Stimulated activated CD8-positive, alpha-beta memory T cell treated with anti-CD3 and anti-CD28 coated beads, Interleukin-7, amount 100 ng/mL, for 1 hour (primary cell): ENCODE results near the gene MRTFB.
"Not testable (repeated sequence)": the region's sequence is repeated elsewhere in the genome, so short reads cannot be mapped to it uniquely, and the experiment has no call there.

Experiments used
- DNase-seq, 2 donors: peaks; one replicate each; pipeline ENCODE4 v3.0.0-alpha.2; 2020; ENCODE audit warnings: low read depth in 2 of 2

The MRTFB gene

DNA sequence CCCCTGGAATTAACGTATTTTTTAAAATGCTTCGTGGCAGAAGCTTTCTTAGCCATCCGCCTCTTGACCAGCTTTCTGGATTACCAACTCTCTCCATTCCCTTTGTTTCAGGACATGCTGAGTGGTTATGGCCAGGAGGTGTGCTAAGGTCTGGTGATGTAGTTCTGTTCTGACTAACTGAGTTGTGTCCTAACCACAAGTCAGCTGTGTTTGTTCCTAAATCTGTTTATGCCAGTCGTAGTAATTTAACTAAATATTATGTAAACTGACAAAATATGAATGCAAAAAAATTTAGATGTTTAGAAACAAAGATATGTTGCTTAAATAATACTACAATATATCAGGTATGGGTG, 61.6 kb downstream of the MRTFB start:
- DNase-seq: no peak

DNA sequence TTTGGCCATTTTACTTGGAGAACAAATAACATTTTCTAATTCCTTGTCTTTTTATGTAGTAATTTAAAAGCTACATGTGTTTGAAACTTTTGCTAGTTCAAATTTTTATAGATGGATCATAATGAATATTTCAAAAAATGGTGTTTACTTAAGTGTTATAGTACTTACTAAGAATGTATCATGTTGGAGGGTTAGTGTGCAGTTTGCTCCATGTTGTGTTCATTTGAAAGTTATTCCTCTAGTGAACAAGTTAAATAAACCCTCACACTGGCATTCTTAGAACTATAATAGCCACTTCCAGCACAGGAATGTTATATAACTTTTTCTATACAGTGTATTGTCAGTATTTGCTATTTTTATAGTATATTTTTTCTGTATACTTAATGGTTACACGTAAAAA, 62.8 kb downstream of the MRTFB start:
- no peak for DNase-seq

DNA sequence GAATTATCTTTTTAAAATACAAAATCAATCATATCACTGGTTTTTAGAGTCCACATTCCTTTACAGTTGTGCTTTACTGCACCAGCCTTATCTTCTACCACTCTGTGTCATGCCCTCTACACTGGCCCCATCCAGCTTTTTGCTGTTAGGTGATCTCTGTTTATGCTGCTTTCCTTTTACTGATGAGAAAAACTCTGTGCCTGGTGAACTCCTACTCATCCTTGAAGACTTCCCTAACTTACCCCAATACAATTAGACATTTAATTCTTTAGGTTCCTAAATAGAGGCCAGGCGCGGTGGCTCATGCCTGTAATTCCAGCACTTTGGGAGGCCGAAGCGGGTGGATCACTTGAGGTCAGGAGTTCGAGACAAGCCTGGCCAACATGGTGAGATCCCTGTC, 64.6 kb downstream of the MRTFB start:
- no peak for DNase-seq

DNA sequence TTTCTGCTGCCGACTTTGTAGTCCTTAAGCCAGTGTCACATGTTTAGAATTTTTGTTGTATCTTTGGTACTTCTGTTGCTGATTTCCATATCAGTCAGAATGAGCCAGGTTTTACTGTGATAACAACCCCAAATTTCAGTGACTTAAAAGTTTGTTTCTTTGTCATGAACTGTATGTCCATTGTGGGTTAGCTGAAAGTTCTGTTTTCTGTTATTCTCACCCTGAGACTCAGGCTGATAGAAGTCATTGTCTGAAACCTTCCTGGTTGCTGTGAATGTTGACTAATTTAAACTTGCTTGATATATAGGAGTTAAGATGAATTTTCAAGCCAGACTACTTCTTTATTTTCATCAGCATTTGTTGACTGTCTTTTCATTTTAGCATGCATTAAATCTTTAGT, 68.8 kb downstream of the MRTFB start:
- DNase-seq: no peak

DNA sequence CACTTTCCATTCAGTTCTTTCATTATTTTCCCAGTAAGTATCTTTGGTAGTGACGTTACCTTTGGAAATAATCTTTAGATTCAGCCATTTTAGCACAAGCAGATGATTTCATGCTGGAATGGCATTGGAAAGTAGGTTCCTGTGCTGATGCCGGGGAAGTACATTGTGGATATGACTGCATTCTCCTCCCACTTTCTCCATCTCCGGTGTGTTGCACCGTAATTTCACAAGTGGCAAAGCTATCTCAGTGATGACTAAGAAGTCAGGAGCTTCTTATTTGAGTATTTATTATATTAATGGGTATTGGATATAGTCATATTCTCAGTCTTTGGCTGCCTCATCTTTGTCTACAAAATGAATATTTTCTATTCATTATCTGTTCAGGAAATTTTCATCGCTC, 69.8 kb downstream of the MRTFB start:
- no peak for DNase-seq

DNA sequence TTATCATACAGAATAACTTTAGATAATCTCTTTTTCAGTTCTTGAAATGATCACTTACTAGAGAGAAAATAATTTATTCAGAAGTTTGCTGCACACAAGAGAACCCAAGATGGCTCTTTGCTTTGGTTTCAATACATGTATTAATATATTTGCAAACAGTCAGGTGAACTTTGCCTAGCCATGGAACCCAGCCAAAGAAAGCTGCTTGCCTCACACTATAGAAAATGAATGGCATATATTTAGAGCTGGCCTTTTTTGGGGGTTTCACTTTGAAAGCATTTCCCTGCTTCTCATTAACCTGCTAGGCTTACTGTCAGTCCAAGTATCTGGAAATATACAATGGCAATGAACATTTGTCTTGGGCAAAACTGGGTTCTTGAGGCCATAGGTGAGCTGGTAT, 75.3 kb downstream of the MRTFB start:
- no peak for DNase-seq

DNA sequence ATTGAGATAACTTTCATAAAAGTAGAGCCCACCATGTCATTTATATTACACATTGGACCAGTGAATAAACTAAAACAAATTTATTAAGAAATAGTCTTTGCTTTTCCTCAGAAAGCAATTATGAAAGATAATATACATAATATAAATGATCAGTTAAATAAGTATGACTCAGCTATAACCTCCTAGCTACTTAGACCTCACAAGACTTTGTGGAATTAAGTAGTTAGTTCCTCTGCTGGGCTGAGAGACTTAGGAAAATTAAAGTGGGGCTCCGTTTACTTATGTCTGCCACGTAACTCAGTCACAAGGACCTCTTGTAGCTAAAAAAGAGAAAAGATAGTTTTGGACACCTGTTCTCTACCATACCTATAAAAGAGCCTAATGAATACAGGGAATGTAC, 76.9 kb downstream of the MRTFB start:
- no peak for DNase-seq

DNA sequence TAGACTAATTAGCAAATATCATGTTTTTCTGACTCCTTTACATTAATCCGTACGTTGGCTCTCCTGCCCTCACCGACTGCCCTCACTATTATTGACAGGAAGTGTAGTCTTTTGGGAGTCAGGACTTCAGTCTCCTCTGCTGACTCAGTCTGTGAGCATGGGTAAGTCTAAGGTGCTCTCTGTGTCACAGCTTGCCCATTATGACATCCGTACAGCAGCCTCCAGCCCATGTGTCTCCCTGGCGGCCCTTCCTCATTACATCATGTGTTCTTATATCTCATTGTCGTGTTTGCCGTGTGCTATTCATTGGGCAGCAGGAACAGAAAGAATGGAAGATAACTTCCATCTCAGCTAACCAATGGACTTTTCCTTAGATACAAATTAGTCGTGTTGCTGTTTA, 77.5 kb downstream of the MRTFB start:
- DNase-seq: no peak

DNA sequence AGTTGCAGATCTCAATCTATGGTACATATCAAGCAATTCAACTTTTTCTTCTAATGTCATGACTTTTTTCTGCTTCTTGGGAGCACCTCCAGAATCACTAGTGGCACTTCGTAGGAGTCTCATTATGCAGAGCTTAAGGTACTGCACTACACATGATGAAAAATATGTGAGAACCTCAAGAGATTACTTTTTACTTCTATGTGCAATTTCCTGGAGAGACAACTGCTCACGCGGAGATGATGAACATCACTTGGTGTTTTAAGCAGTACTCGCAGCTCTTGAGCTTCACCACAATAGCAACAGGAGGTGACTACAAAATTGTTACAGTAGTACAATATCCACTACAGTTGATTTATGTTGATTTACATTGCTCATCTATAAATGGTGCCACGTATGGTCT, 79.7 kb downstream of the MRTFB start:
- DNase-seq: no peak

DNA sequence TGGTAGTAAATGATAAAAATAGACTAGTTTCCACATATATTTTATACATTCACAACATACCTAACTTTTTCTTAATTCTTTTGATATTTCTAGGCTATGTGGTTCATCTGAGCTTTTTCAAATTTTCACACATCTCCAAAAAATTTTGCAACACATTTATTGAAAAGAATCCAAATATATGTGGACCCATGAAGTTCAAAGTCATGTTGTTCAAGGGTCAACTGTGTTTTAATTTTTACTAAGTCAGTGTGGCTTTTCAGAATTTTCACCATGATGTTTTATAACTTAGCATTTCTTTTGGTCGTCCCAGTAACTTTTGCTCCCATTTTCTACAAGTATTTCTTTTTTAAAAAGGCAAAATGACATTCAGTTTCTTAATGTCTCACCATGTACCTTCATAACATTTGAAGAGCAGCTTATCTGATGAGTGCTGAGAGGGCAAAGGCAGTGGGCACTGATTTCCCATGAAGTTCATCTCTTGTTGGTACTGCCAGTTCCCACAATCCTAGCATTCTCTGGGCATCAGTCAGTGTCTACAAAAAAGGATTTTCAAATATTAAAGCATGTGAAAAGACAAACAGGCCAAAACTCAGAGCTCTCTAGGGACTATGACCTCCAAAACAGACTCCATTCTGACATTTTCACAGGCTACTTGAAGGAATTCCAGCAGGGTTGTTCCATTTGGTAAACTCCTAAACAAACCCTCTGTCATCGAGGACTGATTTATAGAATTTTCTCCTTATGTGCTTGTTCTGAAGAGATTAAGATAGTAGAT, 80.3 kb downstream of the MRTFB start:
- no peak for DNase-seq

DNA sequence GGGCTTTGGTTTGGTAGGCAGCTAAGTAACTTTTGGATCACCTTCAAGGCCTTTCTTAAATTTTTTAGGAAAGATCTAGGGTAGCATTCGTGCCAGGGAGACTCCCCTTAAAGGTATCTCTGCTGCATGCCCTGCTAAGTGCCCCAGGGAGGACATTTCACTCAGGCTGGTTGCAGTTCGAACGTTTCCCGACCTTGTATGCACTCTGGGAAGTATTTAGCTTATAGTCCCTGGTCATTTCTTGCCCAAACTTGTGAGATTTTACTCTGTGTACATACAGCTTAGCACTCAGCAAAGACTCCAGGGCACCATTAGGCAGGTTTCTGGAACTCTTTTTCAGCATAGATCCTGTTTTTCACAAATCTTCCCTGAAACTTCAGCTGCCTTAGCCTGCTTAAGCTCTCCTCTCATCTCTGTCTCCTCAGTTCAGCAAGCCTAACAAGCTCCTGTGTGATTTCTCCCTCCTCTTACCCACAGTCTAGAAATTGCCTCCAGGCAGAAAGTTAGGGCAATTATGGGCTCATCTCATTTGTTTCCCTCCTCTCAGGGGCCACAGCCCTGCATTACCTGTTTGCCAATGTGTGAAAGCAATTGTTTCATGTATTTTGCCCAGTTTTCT, 84.6 kb downstream of the MRTFB start:
- no peak for DNase-seq

DNA sequence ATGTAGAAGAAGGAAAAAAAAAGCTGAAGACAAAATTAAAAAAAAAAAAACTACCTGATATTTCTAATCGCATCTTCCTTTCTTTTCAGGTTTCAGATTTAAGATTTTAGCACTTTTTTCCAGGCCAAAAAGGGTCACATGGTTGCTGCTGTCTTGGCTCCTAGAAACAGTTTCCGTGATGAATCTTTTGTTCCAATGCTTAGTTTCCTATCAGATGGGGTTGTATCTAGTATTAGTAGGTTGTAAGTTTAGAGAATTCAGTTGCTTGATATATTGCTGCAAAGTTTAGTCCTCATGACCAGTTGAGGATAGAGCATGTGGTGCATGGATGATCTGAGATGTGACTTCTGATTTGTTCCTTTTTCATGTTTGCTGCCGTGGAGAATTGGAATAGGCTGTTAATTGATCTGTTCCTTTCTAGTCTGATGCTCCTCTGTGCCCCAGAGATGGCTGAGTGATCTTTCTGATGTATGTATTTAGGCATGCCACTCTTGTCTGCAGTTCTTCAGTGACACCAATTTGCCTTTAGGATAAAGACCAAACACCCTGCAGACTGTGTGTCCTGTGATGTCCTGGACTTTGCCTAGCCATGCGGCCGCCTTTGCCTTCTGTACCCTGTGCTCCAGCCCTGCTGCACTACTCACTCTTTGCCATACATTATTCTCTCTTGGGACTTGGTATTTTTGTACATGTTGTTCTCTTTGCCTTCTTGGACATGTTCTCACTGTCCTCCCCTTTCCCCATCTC, 94.0 kb downstream of the MRTFB start:
- no peak for DNase-seq

DNA sequence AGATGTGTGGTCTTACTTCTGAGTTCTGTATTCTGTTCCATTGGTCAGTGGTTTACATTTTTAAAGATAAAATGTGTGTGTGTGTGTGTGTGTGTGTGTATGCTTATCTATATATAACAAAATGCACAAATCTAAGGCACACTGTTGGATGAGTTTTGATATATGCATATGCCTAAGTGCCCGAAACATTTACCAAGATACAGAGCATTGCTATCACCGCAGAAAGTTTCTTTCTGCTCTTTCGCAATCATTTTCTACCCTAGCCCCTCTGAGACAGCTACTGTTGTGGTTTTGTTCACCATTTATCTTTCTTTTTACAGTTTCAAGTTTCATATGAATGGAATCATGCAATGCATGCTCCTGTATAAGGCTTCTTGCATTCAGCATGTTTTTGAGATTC, 97.0 kb downstream of the MRTFB start:
- DNase-seq: no peak

DNA sequence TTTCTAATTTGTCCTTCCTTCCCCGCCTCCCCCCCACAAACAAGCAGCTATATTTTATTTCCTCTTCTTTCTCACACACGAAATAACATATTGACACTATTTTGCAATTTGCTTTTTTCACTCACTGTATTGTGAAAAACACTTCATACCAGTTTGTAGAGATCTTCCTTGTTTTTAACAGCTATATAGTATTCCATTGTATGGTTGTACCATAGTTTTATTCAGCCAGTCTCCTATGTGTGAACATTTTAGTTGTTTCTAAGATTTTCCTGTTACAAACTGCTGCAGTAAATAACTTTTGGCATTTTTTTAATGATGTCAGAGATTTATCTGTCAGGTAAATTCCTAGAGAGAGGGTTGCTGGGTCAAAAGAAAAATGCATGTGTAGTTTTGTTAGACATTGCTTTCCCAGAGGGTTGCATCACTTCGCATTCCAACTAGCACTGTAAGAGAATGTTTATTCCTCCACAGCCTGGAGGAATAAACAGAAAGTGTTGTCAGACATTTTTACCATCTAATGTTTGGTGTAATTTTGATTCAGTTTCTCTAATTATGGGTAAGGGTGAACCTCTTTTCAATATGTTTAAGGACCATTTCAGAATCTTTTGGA, 101.2 kb downstream of the MRTFB start:
- no peak for DNase-seq

DNA sequence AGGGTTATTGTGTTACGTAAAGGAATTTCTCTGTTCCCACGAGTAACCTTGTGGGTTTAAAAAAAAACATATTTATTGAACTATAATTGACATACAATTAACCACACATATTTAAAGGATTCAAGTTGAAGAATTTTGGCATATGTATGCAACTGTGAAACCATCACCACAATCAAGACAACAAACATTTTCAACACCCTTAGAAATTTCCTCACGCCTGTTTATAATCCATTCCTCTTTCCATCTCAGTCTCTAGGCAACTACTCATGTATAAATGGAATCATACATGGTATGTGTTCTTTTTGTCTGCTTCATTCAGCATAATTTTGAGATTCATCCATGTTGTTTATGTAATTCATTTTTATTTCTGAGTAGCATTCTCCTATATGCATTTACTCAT, 104.0 kb downstream of the MRTFB start:
- DNase-seq: no peak

DNA sequence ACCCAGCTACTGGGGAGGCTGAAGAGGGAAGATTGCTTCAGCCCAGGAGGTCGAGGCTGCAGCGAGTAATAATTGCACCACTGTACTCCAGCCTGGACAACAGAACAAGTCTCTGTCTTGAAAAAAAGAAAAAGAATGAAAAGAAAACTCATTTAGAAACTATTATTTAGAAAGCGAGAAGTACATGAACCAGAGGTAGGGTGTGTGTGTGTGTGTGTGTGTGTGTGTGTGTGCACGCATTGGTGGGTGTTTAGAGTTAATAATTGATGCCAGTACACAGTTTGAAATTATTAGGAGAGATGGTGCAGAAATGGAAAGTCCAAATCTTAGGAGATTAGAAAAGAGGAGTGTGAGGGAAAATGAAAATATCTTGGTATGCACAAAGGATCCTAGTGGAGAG, 106.6 kb downstream of the MRTFB start:
- no peak for DNase-seq

DNA sequence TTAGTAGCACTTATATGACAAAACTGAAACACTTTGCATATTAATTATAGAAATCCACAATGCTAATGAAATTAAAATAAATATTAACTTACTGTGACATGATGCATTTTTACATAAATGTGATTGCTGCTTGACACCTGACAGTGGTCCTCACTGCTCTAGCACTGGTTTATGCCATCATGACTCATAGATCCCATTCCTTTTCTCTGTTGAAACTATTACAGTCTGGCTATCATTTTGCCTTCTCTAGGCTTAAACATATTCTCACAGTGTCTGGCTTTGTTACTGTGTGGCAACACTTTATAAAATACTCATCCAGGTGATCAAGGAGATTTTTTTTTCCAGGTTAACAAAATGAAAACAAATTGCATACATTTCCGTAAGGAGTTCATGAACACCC, 108.0 kb downstream of the MRTFB start:
- DNase-seq: no peak

DNA sequence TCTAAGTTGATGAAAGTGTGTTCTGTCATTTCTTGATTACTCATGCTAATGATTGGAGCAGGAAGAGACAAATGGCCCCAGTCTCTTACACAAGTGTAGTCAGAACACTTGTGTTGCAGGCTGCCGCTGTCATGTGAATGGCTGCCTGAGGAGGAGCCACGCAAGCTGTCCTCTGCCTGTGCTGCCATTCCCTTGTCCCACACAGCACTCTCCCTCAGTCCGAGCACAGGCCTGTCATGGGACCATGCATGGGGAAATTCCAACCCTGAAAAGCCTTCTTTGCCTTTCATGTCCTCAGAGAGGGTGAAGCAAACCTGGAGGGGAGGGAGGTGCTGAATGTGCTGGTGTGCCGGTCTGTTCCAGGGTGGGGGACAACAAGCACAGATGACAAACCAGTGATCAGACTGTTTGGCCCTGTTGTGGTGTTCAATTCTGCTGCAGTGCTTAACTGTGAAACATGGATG, 109.4 kb downstream of the MRTFB start:
- DNase-seq: no peak

DNA sequence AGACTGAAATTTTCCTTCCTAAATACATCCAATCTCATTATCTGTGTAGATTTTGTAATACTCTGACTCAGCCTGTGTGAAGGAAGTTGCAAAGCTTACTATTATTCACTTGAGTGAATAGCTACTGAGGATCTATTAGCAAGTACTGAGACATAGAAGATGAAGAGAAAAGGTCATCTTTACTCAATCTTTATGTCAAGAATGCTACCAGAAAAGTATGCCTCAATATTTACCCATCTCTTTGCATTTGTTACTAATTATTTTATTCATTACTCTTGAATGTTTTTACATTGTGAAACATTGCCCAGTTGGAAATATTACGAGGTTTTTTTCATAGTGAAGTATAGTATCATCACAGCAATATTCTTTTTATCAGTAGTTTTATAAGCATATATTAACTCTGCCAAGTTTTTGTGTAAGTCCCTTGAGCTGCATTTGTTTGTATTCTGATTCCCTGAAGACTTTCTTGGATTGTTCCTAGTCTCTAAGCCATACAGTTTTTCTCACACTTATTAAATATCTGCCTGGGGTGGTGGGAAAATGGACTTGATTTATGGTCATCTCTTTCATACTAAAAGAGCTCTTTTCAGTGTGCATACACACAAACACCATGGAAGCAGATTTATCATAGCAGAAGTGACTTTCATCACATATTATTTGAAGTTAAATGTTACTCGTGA, 110.4 kb downstream of the MRTFB start:
- no peak for DNase-seq

DNA sequence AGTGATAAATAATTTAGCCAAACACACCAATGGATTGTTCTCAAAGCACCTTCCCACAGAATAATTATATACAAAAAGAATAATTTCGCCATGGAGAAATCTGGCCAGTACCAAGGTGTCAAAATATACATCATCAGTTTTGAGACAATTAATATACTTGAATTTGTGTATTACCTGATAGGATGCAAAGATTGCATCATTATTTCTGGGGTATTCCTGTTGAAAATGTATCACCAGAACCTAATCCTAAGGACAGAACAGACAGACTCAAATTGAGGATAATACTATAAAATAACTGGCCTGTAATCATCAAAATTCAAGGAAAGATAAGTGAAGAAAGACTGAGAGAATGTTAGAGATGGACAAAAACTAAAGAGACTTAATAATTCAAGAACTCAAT, 111.9 kb downstream of the MRTFB start:
- no peak for DNase-seq

DNA sequence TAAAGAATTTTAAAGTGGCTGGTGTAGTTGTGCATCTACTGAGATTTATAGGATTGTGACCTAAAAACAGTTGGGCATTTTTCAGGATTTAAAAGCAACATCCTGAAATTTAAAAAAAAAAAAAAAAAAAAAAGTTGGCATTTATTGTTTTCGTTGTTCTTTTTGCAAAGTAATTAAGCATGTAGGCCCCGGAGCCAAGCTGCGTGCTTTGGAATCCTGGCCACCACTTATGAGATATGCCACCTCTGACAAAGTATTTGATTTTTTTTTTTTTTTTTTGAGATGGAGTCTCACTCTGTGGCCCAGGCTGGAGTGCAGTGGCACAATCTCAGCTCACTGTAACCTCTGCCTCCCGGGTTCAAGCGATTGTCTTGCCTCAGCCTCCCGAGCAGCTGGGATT, 112.8 kb downstream of the MRTFB start:
- not testable (repeated sequence) for DNase-seq
